Gastroesophageal sphincter (tissue), 4 donors: ENCODE results near the gene TSPAN19. TPM values are rescaled to one million over a fixed set of nuclear protein-coding genes. Genes with fewer than 3 reads are reported as not detected.
"Not testable (repeated sequence)": the region's sequence is repeated elsewhere in the genome, so short reads cannot be mapped to it uniquely, and the experiment has no call there.

Experiments used
- ATAC-seq: fragments of 150-250 bp; one replicate; pipeline ENCODE4 v1.9.1; 2016; ENCODE audit warnings: mild to moderate bottlenecking, moderate library complexity
- H3K27ac ChIP-seq, 4 donors: fragments of 200-600 bp; sonication (generic) in 3 of 4; 1 replicate in 3 of 4; 2 replicates in 1 of 4; pipeline ENCODE4 v1.5.1; 2016 to 2019
- H3K27me3 ChIP-seq: fragments of 200-600 bp; sonication (generic); one replicate; pipeline ENCODE4 v1.5.1; 2019
- H3K36me3 ChIP-seq, 2 donors: fragments of 200-600 bp; sonication (generic); one replicate each; pipeline ENCODE4 v1.5.1; 2019; ENCODE audit warnings: control low read depth in 1 of 2
- H3K4me1 ChIP-seq, 3 donors: fragments of 200-600 bp; sonication (generic); 1 replicate in 2 of 3; 2 replicates in 1 of 3; pipeline ENCODE4 v1.5.1; 2016 to 2019; ENCODE audit warnings: control low read depth in 2 of 3
- H3K4me3 ChIP-seq, 2 donors: fragments of 200-600 bp; sonication (generic); one replicate each; pipeline ENCODE4 v1.5.1; 2019; ENCODE audit warnings: mild to moderate bottlenecking in 1 of 2, moderate library complexity in 1 of 2
- H3K9me3 ChIP-seq, 3 donors: fragments of 200-600 bp; sonication (generic); one replicate each; pipeline ENCODE4 v1.5.1; 2017 to 2019; ENCODE audit warnings: control low read depth in 2 of 3
- EP300 ChIP-seq: sonication (generic); formaldehyde crosslinking; IDR thresholded peaks from one replicate; pipeline ENCODE4 v1.6.1; 2017; ENCODE audit warnings: antibody characterized with exemption, mild to moderate bottlenecking
- POLR2A ChIP-seq, 2 donors: fragments of 450-650 bp; IDR thresholded peaks; one replicate each; pipeline ENCODE4 v1.6.1; 2017; ENCODE audit warnings: antibody characterized with exemption in 2 of 2, mild to moderate bottlenecking in 2 of 2, moderate library complexity in 1 of 2
- POLR2AphosphoS5 ChIP-seq: sonication (generic); formaldehyde crosslinking; IDR thresholded peaks from one replicate; pipeline ENCODE4 v1.6.1; 2017; ENCODE audit warnings: antibody characterized with exemption
- WGBS, 2 donors: methylation state at CpG; one replicate each; pipeline ENCODE4 v1.1.5; 2018; ENCODE audit warnings: low coverage in 1 of 2; 5-methylcytosine and 5-hydroxymethylcytosine counted together
- total RNA-seq, 4 donors: library from RNA; depleted of rRNA; stranded (reverse); fragments of >200 nt; gene quantifications; one replicate each; pipeline ENCODE4 v1.1.0, GENCODE V29; 2016
- TF ChIP-seq, protein P1 (sequence below), 4 experiments: fragments of 200-600 bp in 2 of 4; fragments of 450-650 bp in 2 of 4; sonication (generic) in 1 of 4; IDR thresholded peaks; one replicate each; pipeline ENCODE4 v1.5.1; 2017 to 2019; ENCODE audit warnings: antibody characterized with exemption in 4 of 4, mild to moderate bottlenecking in 2 of 4, moderate library complexity in 2 of 4

Gene TSPAN19
- total RNA-seq, 4 donors from 2014 or later = 0.10 TPM; not detected in 3

DNA sequence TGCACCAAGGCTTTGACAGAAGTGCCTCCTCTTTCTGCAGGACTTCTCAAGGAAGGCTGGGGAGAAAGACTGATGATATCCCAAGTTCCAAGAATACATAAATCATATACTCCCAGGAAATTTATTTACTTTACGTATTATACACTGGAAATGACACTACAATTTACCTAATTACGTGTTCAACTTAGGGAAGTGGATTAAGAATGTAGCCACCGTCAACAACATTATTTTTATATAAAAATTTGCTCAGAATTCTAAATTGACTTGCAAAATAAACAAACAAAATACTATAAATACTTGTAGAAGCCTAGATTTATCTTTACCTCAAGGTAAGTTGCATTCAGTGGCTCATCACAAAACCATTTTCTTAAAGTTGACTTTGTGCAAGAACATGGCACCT is 18.9 kb downstream of the TSPAN19 start:
- H3K4me1 ChIP-seq = no peaks in the 10 kb centered on the region
- no peak overlapping the region for H3K4me3 ChIP-seq
- H3K27me3 ChIP-seq = no peaks in the 10 kb centered on the region
- TF ChIP-seq, protein P1, sequence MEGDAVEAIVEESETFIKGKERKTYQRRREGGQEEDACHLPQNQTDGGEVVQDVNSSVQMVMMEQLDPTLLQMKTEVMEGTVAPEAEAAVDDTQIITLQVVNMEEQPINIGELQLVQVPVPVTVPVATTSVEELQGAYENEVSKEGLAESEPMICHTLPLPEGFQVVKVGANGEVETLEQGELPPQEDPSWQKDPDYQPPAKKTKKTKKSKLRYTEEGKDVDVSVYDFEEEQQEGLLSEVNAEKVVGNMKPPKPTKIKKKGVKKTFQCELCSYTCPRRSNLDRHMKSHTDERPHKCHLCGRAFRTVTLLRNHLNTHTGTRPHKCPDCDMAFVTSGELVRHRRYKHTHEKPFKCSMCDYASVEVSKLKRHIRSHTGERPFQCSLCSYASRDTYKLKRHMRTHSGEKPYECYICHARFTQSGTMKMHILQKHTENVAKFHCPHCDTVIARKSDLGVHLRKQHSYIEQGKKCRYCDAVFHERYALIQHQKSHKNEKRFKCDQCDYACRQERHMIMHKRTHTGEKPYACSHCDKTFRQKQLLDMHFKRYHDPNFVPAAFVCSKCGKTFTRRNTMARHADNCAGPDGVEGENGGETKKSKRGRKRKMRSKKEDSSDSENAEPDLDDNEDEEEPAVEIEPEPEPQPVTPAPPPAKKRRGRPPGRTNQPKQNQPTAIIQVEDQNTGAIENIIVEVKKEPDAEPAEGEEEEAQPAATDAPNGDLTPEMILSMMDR (IDR thresholded peaks at IDR 0.05) = no peak
- no peak for TF ChIP-seq EP300
- TF ChIP-seq POLR2AphosphoS5 = no peak
- TF ChIP-seq POLR2A (IDR thresholded peaks at IDR 0.05) = no peak
- no peaks in the 10 kb centered on the region for H3K36me3 ChIP-seq
- WGBS, 2 donors = 70 to 85% methylated on average over 3 of the region's 3 CpGs
- ATAC-seq = no peak
- H3K27ac ChIP-seq = no peak overlapping the region
- no peaks in the 10 kb centered on the region for H3K9me3 ChIP-seq

DNA sequence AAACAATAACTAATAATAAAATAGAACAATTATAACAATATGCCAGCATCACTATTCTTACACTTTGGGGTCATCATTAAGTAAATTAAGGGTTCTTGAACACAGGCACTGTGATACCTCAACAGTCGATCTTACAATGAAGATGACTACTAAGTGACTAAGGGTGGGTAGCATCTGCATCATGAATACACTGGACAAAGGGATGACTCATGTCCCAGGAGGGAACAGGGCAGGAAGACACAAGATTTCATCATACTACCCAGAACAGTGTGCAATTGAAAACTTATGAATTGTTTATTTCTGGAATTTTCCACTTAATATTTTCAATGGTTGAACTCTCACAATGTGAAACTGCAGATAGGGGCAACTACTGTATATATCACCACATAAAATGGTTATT is 19.7 kb downstream of the TSPAN19 start:
- WGBS, 2 donors = 29 to 45% methylated on average over 1 of the region's 1 CpG
- TF ChIP-seq POLR2A (IDR thresholded peaks at IDR 0.05) = no peak
- TF ChIP-seq EP300 = no peak
- TF ChIP-seq POLR2AphosphoS5 = no peak
- TF ChIP-seq, protein P1 (IDR thresholded peaks at IDR 0.05) = no peak
- Histone ChIP-seq H3K27ac (no peak overlapping the region), H3K9me3 (no peaks in the 10 kb centered on the region), H3K4me3 (no peak overlapping the region), H3K27me3 (no peaks in the 10 kb centered on the region), H3K4me1 (no peaks in the 10 kb centered on the region), H3K36me3 (no peaks in the 10 kb centered on the region)
- peak; percentile 80 for ATAC-seq

DNA sequence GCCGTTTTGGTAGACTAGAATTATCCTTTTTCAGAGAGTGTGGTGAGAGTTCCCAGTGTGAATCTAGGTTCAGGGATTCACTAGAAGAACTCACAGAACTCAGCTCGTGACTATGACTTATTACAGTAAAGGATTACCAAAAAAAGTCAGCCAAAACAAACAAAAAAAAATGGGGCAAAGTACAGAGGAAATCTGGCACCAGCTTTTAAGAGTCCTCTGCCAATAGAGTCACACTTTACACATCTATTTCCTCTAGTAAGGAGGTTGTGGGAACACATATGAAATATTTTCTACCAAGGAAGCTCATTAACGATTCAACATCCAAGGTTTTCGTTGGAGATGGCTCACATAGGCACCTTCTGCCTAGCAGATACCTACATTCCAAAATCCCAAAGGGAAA is 28.2 kb downstream of the TSPAN19 start:
- WGBS, 2 donors = 48 to 58% methylated on average over 3 to 4 of the region's 4 CpGs
- no peaks in the 10 kb centered on the region for H3K9me3 ChIP-seq
- no peak overlapping the region for H3K4me3 ChIP-seq
- TF ChIP-seq EP300 = no peak
- TF ChIP-seq POLR2A (IDR thresholded peaks at IDR 0.05) = no peak
- TF ChIP-seq, protein P1 (IDR thresholded peaks at IDR 0.05) = no peak
- TF ChIP-seq POLR2AphosphoS5 = no peak
- no peak overlapping the region for H3K27ac ChIP-seq
- no peaks in the 10 kb centered on the region for H3K4me1 ChIP-seq
- no peak for ATAC-seq
- H3K36me3 ChIP-seq = no peaks in the 10 kb centered on the region
- no peaks in the 10 kb centered on the region for H3K27me3 ChIP-seq

DNA sequence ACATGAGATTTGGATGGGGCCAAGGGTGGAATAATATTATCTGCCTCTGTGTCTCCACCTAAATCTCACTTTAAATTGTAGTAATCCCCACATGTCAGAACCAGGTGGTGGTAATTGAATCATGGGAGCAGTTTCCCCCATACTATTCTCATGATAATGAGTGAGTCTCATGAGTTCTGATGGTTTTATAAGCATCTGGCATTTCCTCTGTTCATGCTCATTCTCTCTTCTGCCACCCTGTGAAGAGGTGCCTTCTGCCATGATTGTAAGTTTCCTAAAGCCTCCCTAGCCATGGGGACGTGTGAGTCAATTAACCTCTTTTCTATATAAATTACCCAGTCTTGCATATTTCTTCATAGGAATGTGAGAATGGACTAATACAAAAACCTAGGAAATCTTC is 29.9 kb downstream of the TSPAN19 start:
- no peak overlapping the region for H3K4me3 ChIP-seq
- no peaks in the 10 kb centered on the region for H3K27me3 ChIP-seq
- H3K4me1 ChIP-seq = no peaks in the 10 kb centered on the region
- H3K36me3 ChIP-seq = no peaks in the 10 kb centered on the region
- no peak overlapping the region for H3K27ac ChIP-seq
- no peak for ATAC-seq
- no peak for TF ChIP-seq EP300
- TF ChIP-seq, protein P1 (IDR thresholded peaks at IDR 0.05) = no peak
- no peak for TF ChIP-seq POLR2AphosphoS5
- TF ChIP-seq POLR2A (IDR thresholded peaks at IDR 0.05) = no peak
- WGBS, 2 donors = 33 to 64% methylated on average over 1 of the region's 1 CpG
- H3K9me3 ChIP-seq = no peaks in the 10 kb centered on the region

DNA sequence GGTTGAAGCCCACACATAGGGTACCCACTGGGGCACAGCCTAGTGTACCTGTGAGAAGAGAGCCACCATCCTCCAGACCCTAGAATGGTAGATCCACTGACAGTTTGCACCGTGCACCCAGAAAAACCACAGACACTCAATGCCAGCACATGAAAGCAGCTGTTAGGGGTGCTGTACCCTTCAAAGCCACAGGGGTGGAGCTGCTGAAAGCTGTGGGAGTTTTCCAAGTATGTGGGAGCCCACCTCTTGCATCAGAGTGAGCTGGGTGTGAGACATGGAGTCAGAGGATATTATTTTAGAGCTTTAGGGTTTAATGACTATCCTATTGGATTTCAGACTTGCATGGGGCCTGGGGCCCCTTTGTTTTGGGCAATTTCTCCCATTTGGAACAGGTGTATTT is 30.5 kb downstream of the TSPAN19 start:
- no peak for TF ChIP-seq POLR2A (IDR thresholded peaks at IDR 0.05)
- no peak for TF ChIP-seq POLR2AphosphoS5
- WGBS, 2 donors = 100% methylated on average over 1 of the region's 1 CpG; no CpG with 5 or more reads in 1 of the 2 donors

DNA sequence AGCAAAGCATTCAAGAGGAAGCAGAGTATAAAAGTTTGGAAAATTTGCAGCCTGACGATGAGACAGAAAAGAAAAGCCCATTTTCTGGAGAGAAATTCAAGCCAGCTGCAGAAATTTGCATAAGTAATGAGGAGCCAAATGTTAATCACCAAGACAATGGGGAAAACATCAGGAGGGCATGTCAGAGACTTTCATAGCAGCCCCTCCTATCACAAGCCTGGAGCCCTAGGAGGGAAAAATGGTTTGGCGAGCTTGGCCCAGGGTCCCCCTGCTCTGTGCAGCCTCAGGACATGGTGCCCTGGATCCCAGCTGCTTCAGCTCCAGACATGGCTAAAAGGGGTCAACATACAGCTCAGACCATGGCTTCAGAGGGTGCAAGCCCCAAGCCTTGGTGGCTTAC is 31.0 kb downstream of the TSPAN19 start:
- not testable (repeated sequence) for H3K36me3 ChIP-seq, H3K27ac ChIP-seq, H3K4me1 ChIP-seq, H3K27me3 ChIP-seq, H3K4me3 ChIP-seq, ATAC-seq, H3K9me3 ChIP-seq
- 29% methylated on average over 1 of the region's 2 CpGs; no CpG with 5 or more reads in 1 of the 2 donors for WGBS, 2 donors

More for the DNA sequence above, 30.5 kb downstream of the TSPAN19 start:
- no peaks in the 10 kb centered on the region for H3K36me3 ChIP-seq
- H3K9me3 ChIP-seq = no peaks in the 10 kb centered on the region
- ATAC-seq = no peak
- H3K4me1 ChIP-seq = no peaks in the 10 kb centered on the region
- no peaks in the 10 kb centered on the region for H3K27me3 ChIP-seq
- H3K4me3 ChIP-seq = no peak overlapping the region
- no peak overlapping the region for H3K27ac ChIP-seq
